GM18861 (cell line): Measurements from ENCODE around the gene PHACTR3.

Source experiments
- ATAC-seq: cut with Tn5 transposase; IDR thresholded peaks from one replicate; pipeline ENCODE4 v1.9.1; 2021; ENCODE audit not compliant: unreplicated experiment

Gene PHACTR3

DNA sequence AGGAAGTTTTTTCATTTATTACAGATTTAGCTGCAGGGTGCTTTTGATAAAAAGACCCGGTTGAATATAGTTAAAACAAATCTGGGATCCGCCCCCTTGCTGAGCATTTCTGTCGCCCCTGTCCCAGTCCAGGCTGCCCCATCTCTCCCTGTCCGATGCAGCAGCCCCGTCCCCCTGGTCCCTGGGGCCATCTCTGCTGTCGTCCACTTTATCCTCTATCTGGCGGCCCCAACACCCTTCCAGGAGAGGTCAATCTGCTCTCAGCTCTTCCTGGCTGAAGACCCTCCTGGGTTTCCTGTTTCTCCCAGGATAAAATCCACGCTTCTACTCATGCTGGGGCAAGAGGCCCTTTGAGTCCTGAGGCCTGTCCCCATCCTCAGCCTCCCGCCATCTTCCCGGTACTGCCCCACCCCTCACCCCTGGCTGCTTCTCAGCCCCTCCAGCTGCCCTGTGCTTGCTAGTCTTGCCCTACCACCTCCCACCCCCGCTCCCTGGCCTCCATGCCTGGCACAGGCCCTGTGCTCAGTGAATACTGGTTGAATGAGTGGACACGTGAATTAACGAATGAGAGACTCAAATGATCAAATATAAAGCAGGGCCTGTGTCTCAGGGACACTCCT is 16.0 kb upstream of the PHACTR3 start:
- ATAC-seq: no peak

- ATAC-seq: no peak
Measured at GRCh38 chr20:59589086-59589684, 15.2 kb upstream of the PHACTR3 start.

DNA sequence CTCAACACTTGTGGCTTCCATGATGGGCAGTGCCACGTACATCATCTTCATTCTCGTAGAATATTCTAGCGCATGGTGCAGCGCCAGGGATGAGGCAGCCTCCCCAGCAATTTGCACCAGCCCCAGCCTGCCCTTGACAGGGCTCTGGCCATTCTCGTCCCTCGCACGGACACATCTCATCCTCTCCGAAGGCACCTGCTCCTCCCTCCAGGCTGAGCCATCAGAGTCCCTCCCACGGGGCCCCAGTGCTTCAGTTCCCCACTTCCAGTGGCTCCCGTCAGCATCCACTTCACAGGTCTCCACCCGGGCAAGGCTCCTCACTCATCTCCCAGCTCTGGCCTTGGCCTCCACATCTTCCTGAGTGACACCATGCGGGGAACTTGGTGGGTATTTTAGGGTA is 13.3 kb upstream of the PHACTR3 start:
- no peak for ATAC-seq

- no peak for ATAC-seq
Measured at GRCh38 chr20:59596690-59597089, 7.7 kb upstream of the PHACTR3 start.

- no peak for ATAC-seq
Measured at GRCh38 chr20:59597240-59597639, 7.1 kb upstream of the PHACTR3 start.

GRCh38 chr20:59598625-59599310 is 5.6 kb upstream of the PHACTR3 start:
- peak; percentile 49 for ATAC-seq

DNA sequence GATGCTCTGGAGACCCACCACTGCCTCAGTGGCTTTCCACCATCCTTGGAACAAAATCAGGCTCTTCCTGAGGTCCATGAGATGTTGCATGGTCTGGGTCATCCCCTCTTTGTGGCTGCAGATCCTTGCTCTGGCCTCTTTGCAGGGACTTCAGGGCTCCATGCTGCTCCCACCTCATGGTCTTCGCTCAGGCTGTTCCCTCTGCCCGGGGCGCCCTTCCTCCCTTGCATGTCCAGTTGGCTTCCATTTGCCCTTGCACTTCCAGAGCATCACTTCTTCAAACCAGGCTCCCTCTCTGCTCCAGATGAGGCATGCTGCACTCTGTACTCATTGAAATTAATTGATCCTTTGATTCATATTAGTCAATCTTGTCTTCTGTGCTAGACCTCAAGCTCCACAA is 4.4 kb upstream of the PHACTR3 start:
- no peak for ATAC-seq

GRCh38 chr20:59600472-59600871 is 3.9 kb upstream of the PHACTR3 start:
- no peak for ATAC-seq

GRCh38 chr20:59602546-59603080 is 1.7 kb upstream of the PHACTR3 start:
- no peak for ATAC-seq

- ATAC-seq: no peak
Measured at GRCh38 chr20:59603176-59603575, 1.2 kb upstream of the PHACTR3 start.

DNA sequence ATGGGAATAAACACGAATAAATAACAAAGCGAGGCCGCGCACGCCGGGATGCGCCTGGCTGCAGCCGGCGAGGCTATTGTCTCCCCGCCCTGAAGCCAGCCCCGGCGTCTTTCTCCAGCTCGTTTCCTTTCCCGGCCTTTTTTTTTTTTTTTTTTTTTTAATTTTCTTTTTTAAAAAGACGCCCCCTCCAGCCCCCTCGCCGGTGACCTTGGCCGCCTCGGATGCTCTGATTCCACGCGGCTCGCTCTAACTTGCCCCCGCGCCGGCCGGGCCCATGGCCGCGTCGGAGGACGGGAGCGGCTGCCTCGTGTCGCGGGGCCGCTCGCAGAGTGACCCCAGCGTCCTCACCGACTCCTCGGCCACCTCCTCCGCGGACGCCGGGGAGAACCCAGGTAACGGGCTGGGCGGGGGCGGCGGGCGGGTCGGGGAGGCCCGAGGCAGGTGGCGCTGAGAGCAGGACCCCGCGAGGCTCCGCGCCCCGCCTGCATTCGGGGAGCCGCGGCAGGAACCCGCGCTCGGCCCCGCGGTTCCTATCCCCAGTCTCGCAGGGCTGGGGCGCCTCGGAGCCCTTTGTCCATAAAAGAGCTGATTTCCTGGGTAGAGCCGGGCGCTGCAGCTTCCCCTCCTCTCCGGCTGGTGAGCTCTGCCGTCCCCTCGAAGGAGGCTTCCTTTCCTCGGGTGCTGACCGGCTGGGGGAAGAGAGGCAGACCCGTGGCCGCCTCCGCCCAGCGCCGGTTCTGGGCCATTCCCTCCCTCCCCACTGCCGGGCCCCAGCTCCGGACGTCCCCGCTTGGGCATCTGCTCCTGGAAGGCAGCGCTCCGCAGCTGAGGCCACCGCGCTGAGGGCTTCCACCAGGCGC is 631 bp downstream of the PHACTR3 start:
- ATAC-seq: no peak

GRCh38 chr20:59605601-59606364 is 1.4 kb downstream of the PHACTR3 start:
- no peak for ATAC-seq

- ATAC-seq: no peak
Measured at GRCh38 chr20:59606566-59606965, 2.2 kb downstream of the PHACTR3 start.

DNA sequence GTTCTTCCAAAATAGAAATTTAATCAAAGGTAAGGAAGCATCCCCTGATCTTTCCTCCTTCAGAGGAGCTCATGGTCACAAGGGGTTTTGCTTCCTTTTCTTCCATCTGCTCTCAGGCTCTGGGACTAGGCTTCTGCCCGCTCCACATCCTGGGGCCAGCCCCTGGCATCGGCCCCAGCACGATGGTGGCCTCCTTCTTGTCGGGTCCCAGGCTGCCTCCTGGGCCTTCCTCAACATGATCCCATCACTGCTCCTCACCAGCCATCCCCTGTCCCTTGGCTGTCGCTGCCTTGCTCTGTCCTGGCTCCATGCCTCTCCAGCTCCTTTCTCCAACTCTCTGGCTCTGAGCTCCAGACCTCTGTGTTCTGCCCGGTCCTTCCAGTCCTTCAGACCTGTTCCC is 4.1 kb downstream of the PHACTR3 start:
- no peak for ATAC-seq

GRCh38 chr20:59608871-59609270 is 4.5 kb downstream of the PHACTR3 start:
- ATAC-seq: no peak

GRCh38 chr20:59611286-59611685 is 6.9 kb downstream of the PHACTR3 start:
- ATAC-seq: no peak

DNA sequence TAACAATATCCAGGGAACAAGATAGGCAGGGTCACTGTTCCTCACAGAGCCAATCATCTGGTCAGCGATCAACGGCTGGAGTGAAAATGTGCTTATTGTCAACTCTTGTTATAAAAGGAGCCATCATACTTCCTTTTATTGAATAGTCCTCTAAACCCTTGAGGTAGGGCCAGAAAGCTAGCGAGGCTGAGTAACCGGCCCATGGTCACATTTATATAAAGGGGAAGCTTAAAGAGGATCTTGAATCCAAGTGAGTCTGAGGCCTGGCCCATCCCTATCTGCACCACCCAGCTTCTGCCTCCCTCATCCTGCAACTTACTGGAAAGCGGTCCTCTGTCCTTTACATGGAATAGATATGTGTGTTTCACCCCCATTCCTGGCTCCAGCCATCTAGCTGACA is 9.5 kb downstream of the PHACTR3 start:
- ATAC-seq: no peak

- no peak for ATAC-seq
Measured at GRCh38 chr20:59614714-59615113, 10.4 kb downstream of the PHACTR3 start.

DNA sequence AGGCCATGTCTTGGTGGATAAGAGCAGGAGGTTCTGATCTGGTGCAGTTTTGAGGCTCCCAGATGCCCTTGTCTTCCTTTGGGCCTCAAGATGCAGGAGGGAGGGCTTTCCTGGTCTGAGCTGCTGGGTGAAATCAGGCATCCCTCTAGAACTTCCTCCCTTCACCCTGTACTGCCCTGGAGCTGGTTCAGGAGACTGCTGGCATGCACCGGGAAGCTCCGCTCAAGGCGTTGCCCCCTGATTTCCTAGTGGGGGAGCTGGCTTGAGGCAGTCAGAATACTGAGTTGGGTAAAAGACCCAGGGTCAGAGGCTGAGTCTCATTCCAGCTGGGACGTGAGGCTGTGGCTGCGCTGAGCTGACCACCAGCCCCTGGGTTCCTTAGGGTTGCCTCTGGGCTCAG is 12.0 kb downstream of the PHACTR3 start:
- ATAC-seq: no peak

GRCh38 chr20:59617221-59617620 is 12.9 kb downstream of the PHACTR3 start:
- no peak for ATAC-seq

DNA sequence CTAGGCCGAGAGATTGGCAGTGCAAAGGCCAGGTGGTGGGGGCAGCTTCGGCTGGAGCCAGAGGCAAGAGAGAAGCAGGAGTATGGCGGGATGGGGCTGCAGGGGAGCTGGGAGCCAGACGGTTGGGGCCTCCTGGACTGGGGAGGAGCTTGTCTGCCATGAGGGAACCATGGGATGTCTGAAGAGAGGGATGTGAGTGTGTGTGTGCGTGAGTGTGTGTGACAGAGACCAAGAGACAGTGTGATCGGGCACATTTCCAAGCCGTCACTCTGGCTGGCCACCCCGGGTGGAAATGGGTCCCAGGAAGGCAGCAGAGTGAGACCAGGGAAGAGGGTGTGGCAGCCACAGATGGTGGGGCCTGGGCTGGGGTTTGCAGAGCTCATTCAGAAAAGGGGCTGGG is 13.8 kb downstream of the PHACTR3 start:
- ATAC-seq: no peak
